Adrenal gland (tissue), 5 donors: ENCODE data around the gene FASN.
"Not testable (repeated sequence)": the region's sequence is repeated elsewhere in the genome, so short reads cannot be mapped to it uniquely, and the experiment has no call there.

Experiments used
- CTCF ChIP-seq, 6 experiments: fragments of 450-650 bp in 4 of 6; fragments of 200-600 bp in 2 of 6; sonication (generic) in 1 of 6; IDR thresholded peaks; 1 replicate in 5 of 6; 2 replicates in 1 of 6; pipeline versions ENCODE4 v1.5.1 to v1.8.0; 2016 to 2021; ENCODE audit warnings: antibody characterized with exemption in 6 of 6, mild to moderate bottlenecking in 2 of 6, moderate library complexity in 1 of 6
- POLR2A ChIP-seq, 2 donors: fragments of 450-650 bp; IDR thresholded peaks; one replicate each; pipeline ENCODE4 v1.6.1; 2017; ENCODE audit warnings: antibody characterized with exemption in 2 of 2, mild to moderate bottlenecking in 2 of 2, moderate library complexity in 1 of 2
- donor health status: DM: no; HTN: no; CAD: no.

GRCh38 chr17:82038796-82039409, 59.1 kb downstream of the FASN start:
- TF ChIP-seq POLR2A, CTCF (IDR thresholded peaks at IDR 0.05): not testable (repeated sequence)
